Measurements from ENCODE around the gene TBCK.
"Not testable (repeated sequence)": the region's sequence is repeated elsewhere in the genome, so short reads cannot be mapped to it uniquely, and the experiment has no call there.

DNA sequence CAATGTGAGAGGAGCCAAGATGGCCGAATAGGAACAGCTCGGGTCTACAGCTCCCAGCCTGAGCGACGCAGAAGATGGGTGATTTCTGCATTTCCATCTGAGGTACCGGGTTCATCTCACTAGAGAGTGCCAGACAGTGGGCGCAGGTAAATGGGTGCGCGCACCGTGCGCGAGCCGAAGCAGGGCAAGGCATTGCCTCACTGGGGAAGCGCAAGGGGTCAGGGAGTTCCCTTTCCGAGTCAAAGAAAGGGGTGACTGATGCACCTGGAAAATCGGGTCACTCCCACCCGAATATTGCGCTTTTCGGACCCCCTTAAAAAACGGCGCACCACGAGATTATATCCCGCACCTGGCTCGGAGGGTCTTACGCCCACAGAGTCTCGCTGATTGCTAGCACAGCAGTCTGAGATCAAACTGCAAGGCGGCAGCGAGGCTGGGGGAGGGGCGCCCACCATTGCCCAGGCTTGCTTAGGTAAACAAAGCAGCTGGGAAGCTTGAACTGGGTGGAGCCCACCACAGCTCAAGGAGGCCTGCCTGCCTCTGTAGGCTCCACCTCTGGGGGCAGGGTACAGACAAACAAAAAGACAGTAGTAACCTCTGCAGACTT is 196.0 kb downstream of the TBCK start:
- TF ChIP-seq, protein P1, sequence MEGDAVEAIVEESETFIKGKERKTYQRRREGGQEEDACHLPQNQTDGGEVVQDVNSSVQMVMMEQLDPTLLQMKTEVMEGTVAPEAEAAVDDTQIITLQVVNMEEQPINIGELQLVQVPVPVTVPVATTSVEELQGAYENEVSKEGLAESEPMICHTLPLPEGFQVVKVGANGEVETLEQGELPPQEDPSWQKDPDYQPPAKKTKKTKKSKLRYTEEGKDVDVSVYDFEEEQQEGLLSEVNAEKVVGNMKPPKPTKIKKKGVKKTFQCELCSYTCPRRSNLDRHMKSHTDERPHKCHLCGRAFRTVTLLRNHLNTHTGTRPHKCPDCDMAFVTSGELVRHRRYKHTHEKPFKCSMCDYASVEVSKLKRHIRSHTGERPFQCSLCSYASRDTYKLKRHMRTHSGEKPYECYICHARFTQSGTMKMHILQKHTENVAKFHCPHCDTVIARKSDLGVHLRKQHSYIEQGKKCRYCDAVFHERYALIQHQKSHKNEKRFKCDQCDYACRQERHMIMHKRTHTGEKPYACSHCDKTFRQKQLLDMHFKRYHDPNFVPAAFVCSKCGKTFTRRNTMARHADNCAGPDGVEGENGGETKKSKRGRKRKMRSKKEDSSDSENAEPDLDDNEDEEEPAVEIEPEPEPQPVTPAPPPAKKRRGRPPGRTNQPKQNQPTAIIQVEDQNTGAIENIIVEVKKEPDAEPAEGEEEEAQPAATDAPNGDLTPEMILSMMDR (IDR thresholded peaks at IDR 0.05; ENCODE audit: low read length): not testable (repeated sequence)
- not testable (repeated sequence) for TF ChIP-seq EZH2 (optimal IDR thresholded peaks at IDR 0.05; ENCODE audit: low read depth, low read length)

Data from MM.1S (cell line).